DND-41 (cell line): ENCODE measurements around the gene AKT1S1.

Experiments
- ATAC-seq: fragments of 200-7000 bp; cut with Tn5 transposase; 3 replicates; pipeline ENCODE4 v1.9.1; 2021; ENCODE audit warnings: low read depth; ENCODE audit not compliant: insufficient read depth
- DNase-seq: peaks from one replicate; pipeline ENCODE4 v3.0.0-alpha.2; 2020
- H2AFZ ChIP-seq: 2 replicates; pipeline ENCODE4 v1.6.0; 2012; ENCODE audit warnings: low read depth, low read length
- H3K27ac ChIP-seq: 2 replicates; pipeline ENCODE4 v1.5.1; 2012; ENCODE audit warnings: low read length, inconsistent platforms
- H3K27me3 ChIP-seq: fragments of 200-600 bp; sonication (generic); 2 replicates; pipeline ENCODE4 v1.6.0; 2012; ENCODE audit warnings: low read length, mild to moderate bottlenecking, inconsistent platforms; ENCODE audit not compliant: insufficient read depth, poor library complexity
- H3K36me3 ChIP-seq: 2 replicates; pipeline ENCODE4 v1.5.1; 2012; ENCODE audit warnings: low read length, inconsistent platforms; ENCODE audit not compliant: insufficient read depth
- H3K4me1 ChIP-seq: 2 replicates; pipeline ENCODE4 v1.5.1; 2012; ENCODE audit warnings: mild to moderate bottlenecking, low read length; ENCODE audit not compliant: insufficient read depth
- H3K4me2 ChIP-seq: 2 replicates; pipeline ENCODE4 v1.6.0; 2012; ENCODE audit warnings: mild to moderate bottlenecking, moderate library complexity, low read length, inconsistent platforms; ENCODE audit not compliant: insufficient read depth
- H3K4me3 ChIP-seq, 2 experiments: fragments of 200-600 bp in 1 of 2; shearing (Covaris generic) in 1 of 2; 2 replicates each; pipeline ENCODE4 v1.5.1; 2012 to 2016; ENCODE audit warnings: inconsistent platforms in 2 of 2, low read length in 2 of 2, mild to moderate bottlenecking in 2 of 2, low read depth in 1 of 2, moderate library complexity in 1 of 2
- H3K79me2 ChIP-seq: 2 replicates; pipeline ENCODE4 v1.6.0; 2012; ENCODE audit warnings: low read length, inconsistent platforms; ENCODE audit not compliant: insufficient read depth
- H3K9ac ChIP-seq: 2 replicates; pipeline ENCODE4 v1.6.0; 2012; ENCODE audit warnings: low read depth, mild to moderate bottlenecking, inconsistent platforms, low read length, moderate library complexity
- H3K9me3 ChIP-seq: 2 replicates; pipeline ENCODE4 v1.5.1; 2012; ENCODE audit warnings: low read length, moderate library complexity, mild to moderate bottlenecking, inconsistent platforms; ENCODE audit not compliant: insufficient read depth, severe bottlenecking
- H4K20me1 ChIP-seq: 2 replicates; pipeline ENCODE4 v1.6.0; 2012; ENCODE audit warnings: low read length; ENCODE audit not compliant: insufficient read depth
- EZH2 ChIP-seq: IDR thresholded peaks from 3 replicates; pipeline ENCODE4 v1.6.1; 2012; ENCODE audit warnings: borderline replicate concordance, low read depth, mild to moderate bottlenecking, moderate library complexity, low read length, inconsistent platforms; ENCODE audit not compliant: severe bottlenecking
- TF ChIP-seq, protein P1 (sequence below): IDR thresholded peaks from 2 replicates; pipeline ENCODE4 v1.5.1; 2012; ENCODE audit warnings: borderline replicate concordance, low read length, moderate library complexity, mild to moderate bottlenecking; ENCODE audit not compliant: poor library complexity, severe bottlenecking; ENCODE audit errors: extremely low read depth

The AKT1S1 gene

DNA sequence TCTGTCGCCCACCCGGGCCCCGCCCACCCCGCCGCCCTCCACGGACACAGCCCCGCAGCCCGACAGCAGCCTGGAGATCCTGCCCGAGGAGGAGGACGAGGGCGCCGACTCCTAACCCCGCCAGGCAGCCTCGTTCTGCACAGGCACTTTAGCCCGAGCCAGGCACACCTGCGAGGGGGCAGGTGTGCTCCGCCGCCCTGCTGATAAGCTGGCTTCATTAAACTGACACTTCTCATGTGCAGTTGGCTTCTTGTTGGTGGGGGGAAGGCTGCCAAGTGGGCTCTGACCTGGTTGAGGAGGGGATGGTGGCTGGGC, 11.3 kb upstream of the AKT1S1 start:
- no peak overlapping the region for H3K9ac ChIP-seq
- no peak for DNase-seq
- peaks cover 18% of the 10 kb centered on the region for H3K36me3 ChIP-seq
- ATAC-seq, result no peak
- H3K27ac ChIP-seq, result no peak overlapping the region
- H3K9me3 ChIP-seq, result no peaks in the 10 kb centered on the region
- no peaks in the 10 kb centered on the region for H3K4me1 ChIP-seq
- no peaks in the 10 kb centered on the region for H3K27me3 ChIP-seq
- TF ChIP-seq, protein P1, sequence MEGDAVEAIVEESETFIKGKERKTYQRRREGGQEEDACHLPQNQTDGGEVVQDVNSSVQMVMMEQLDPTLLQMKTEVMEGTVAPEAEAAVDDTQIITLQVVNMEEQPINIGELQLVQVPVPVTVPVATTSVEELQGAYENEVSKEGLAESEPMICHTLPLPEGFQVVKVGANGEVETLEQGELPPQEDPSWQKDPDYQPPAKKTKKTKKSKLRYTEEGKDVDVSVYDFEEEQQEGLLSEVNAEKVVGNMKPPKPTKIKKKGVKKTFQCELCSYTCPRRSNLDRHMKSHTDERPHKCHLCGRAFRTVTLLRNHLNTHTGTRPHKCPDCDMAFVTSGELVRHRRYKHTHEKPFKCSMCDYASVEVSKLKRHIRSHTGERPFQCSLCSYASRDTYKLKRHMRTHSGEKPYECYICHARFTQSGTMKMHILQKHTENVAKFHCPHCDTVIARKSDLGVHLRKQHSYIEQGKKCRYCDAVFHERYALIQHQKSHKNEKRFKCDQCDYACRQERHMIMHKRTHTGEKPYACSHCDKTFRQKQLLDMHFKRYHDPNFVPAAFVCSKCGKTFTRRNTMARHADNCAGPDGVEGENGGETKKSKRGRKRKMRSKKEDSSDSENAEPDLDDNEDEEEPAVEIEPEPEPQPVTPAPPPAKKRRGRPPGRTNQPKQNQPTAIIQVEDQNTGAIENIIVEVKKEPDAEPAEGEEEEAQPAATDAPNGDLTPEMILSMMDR, result no peak
- TF ChIP-seq EZH2, result no peak
- H2AFZ ChIP-seq, result no peak overlapping the region
- no peak overlapping the region for H3K4me2 ChIP-seq
- no peaks in the 10 kb centered on the region; the same call in 1 of the 2 replicates for H4K20me1 ChIP-seq
- H3K79me2 ChIP-seq, result no peaks in the 10 kb centered on the region
- H3K4me3 ChIP-seq, result no peak overlapping the region

DNA sequence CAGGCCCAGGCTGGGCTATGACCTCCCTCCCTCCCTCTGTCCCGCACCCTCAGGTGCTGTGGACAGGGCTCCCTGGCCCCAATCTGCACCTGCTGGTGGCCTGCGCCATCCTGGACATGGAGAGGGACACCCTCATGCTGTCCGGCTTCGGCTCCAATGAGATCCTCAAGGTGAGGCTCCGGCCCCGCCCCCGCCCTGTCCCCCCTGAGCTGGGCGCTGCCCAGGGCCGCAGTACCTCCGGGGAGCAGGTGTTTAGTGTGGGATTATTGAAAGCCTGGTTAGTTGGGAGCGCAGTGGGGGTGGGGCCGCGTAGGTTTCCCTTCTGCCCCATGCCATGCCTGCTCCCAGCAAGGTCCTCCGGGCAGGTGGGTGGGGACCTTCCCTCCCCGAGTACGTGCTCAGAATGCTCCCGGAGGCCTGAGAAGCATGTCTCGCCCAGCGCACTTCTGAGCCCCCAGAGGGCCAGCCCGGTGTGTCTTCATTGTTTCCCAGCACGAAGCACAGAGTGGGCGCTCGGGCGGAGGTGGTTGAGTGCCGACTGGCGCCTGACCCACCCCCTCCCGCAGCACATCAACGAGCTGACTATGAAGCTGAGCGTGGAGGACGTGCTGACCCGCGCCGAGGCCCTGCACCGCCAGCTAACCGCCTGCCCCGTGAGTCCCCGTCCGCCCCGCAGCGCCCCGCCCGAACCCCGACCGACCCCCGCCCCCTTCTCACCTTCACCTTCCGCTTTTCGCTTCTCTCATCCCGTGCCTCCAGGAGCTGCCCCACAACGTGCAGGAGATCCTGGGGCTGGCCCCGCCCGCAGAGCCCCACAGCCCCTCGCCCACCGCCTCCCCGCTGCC, 10.7 kb upstream of the AKT1S1 start:
- TF ChIP-seq, protein P1, result no peak
- TF ChIP-seq EZH2, result no peak
- Histone ChIP-seq H3K9me3 (no peaks in the 10 kb centered on the region), H3K4me2 (no peak overlapping the region), H3K36me3 (peaks cover 23% of the 10 kb centered on the region), H3K9ac (no peak overlapping the region), H3K27ac (no peak overlapping the region), H2AFZ (no peak overlapping the region), H3K4me3 (no peak overlapping the region), H3K79me2 (no peaks in the 10 kb centered on the region), H3K27me3 (no peaks in the 10 kb centered on the region), H3K4me1 (no peaks in the 10 kb centered on the region), H4K20me1 (no peaks in the 10 kb centered on the region; the same call in 1 of the 2 replicates)
- DNase-seq, result no peak
- ATAC-seq, result no peak

DNA sequence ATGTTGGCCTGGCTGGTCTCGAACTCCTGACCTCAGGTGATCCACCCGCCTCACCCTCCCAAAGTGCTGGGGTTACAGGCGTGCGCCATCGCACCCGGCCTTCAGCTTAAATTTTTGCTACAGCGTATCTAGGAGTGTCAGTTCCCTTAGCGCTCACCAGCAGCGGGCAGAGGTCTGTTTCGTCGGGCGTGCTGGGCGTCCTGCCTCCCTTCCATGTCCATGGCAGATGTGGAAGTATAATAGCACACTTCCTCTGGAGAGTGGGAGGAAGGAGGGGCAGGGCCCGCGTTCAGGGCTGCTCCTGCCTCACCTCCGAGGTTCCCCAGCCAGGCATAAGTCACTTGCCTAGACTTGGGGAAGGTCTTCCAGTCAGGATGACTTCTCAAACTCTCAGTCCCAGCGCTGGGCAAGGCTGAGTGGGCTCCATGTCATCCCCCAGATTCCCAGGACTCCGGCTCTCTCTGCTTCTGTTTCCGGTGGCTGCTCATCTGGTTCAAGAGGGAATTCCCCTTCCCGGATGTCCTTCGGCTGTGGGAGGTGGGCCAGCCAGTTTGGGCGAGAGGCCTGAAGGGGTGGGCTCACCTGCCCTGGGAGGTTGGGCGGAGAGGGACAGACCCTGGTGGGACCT, 10.0 kb upstream of the AKT1S1 start:
- no peaks in the 10 kb centered on the region; the same call in 1 of the 2 replicates for H4K20me1 ChIP-seq
- H3K79me2 ChIP-seq, result no peaks in the 10 kb centered on the region
- H3K4me3 ChIP-seq, result no peak overlapping the region
- no peaks in the 10 kb centered on the region for H3K27me3 ChIP-seq
- peaks cover 31% of the 10 kb centered on the region for H3K36me3 ChIP-seq
- DNase-seq, result no peak
- H3K9ac ChIP-seq, result no peak overlapping the region
- no peaks in the 10 kb centered on the region for H3K4me1 ChIP-seq
- H2AFZ ChIP-seq, result no peak overlapping the region
- no peaks in the 10 kb centered on the region for H3K9me3 ChIP-seq
- no peak for ATAC-seq
- no peak for TF ChIP-seq EZH2
- TF ChIP-seq, protein P1, result no peak
- H3K27ac ChIP-seq, result no peak overlapping the region
- no peak overlapping the region for H3K4me2 ChIP-seq
